HG03139 (cell line): Measurements from ENCODE around the gene NELFB.
A peak's percentile ranks its signal among the peaks of the same experiment; 100 is the strongest.

Experiments
- ATAC-seq: cut with Tn5 transposase; IDR thresholded peaks from one replicate; pipeline ENCODE4 v1.9.1; 2021; ENCODE audit not compliant: unreplicated experiment

Gene NELFB

GRCh38 chr9:137223078-137223970 is 31.8 kb upstream of the NELFB start:
- peak; percentile 69 for ATAC-seq

DNA sequence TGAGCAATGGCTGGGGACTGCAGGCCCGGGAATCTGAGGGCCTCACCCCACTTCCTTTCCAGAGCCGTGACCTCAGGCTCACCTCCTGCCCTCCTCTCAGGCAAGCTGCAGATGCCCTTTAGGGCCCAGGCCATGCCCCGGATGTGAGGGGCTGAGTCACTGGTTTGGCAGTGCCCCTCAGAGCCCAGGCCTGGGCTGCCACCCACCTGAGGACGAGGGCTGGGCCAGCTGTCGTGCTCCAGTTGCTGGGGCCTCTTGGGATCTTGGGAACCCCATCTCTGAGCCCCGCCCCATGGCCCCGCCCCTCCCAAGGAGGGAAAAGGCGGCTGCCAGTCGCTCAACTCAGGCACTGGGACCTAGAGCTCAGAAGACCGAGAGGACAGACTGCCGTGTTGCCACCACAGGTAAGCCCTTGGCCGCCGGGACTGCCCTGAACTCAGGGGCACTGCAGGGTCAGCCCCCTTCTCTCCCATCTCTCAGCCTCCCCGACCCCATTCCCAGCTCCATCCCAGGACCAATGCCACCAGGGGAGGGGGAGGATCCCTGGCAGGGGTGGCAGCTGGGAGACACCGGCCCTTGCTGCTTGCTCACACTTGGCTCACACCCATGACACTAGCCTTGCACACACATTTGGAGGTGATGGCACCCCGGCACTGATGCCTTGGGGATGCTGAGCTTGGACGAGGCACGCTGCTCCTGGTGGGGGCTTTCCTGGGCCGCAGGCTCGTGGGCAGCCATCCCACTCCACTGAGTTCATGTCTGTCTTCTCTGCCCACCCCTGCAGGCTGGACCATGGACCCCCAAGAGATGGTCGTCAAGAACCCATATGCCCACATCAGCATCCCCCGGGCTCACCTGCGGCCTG is 30.1 kb upstream of the NELFB start, which contains the start of gene CYSRT1:
Gene CYSRT1 (plus strand): TSS at position 345 of the 865 bp plus-strand sequence. CDS start 448 bp downstream, at position 793.
- no peak for ATAC-seq

DNA sequence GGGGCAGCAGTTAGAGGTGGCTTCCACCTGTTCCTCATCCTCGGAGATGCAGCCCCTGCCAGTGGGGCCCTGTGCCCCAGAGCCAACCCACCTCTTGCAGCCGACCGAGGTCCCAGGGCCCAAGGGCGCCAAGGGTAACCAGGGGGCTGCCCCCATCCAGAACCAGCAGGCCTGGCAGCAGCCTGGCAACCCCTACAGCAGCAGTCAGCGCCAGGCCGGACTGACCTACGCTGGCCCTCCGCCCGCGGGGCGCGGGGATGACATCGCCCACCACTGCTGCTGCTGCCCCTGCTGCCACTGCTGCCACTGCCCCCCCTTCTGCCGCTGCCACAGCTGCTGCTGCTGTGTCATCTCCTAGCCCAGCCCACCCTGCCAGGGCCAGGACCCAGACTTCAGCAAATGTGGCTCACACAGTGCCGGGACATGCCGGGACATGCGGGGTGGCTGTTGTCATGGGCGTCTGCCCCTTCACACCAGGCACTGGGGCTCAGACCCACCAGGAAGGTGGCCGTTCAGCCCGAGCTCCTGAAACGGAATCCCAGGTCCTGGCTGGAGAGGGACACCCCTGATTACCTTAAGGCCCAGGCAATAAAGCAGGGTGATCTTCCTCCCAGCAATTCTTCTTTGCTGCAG is 29.3 kb upstream of the NELFB start:
- ATAC-seq: no peak

GRCh38 chr9:137226338-137227053 is 28.6 kb upstream of the NELFB start:
- no peak for ATAC-seq

DNA sequence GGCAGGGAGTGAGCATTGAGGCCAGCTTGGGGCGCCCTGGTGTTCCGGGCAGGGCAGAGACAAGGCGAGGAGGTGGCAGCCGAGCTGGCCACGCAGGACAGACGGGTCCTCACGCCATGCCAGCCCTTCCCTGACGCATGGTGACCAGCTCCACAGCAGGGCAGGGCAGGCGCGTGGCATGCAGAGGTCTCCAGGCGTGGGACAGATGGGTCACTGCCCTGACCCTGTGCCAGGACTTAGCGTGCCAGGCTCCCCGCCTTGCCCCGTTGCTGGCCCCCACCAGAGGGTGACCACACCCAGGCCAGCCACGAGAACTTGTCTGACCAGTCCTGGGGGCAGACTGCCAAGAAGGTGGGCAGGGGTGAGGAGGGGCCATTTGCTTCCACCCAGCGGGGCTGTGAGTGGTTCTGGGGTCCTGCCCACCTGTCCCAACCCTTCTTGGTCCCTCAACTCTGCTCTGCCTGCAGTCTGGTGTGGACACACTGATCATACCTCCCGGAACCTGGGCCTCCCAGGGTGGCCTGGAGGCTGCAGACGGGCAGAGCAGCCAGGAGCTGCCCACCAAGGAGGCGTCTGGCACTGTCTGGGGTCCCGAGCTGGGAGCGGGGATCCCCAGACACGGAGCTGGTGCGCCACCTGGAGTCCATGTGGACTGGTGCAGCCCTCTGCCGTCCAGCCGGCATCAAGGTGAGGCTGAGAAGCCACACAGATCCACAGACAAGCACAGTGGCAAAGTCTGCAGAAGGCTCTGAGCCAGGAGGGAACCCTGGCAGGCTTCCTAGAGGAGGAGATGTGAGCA is 27.9 kb upstream of the NELFB start, which contains the start of gene RNF224:
Gene RNF224 (plus strand): TSS at position 449 of the 799 bp plus-strand sequence. CDS start 834 bp downstream, outside the sequence.
- ATAC-seq: no peak

- no peak for ATAC-seq
Measured at GRCh38 chr9:137227853-137228505, 27.1 kb upstream of the NELFB start.

DNA sequence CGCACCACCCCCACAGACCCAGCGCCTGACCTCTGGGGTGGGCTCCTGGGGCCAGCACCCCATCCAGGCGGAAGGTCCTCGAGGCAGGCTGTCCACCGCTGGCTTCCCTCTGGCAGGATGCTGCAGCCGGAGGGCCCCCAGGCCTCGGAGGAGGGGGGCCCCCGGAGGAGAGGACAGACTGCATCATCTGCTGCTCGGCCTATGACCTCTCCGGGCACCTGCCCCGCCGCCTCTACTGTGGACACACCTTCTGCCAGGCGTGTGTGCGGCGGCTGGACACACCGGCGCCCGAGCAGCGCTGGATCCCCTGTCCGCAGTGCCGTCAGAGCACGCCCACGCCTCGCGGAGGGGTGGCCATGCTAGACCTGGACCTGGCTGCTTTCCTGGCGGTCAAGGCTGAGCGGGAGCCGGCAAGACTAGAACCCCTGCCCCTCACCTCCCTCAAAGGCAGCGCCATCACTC is 26.6 kb upstream of the NELFB start:
- no peak for ATAC-seq

GRCh38 chr9:137228968-137229896 is 25.9 kb upstream of the NELFB start:
- ATAC-seq: no peak

- ATAC-seq: no peak
Measured at GRCh38 chr9:137229903-137230704, 25.0 kb upstream of the NELFB start.

- no peak for ATAC-seq
Measured at GRCh38 chr9:137230705-137231371, 24.3 kb upstream of the NELFB start, which contains the start of gene SLC34A3. Gene SLC34A3 (plus strand): TSS chr9:137230901. CDS start chr9:137231703, 802 bp downstream.

DNA sequence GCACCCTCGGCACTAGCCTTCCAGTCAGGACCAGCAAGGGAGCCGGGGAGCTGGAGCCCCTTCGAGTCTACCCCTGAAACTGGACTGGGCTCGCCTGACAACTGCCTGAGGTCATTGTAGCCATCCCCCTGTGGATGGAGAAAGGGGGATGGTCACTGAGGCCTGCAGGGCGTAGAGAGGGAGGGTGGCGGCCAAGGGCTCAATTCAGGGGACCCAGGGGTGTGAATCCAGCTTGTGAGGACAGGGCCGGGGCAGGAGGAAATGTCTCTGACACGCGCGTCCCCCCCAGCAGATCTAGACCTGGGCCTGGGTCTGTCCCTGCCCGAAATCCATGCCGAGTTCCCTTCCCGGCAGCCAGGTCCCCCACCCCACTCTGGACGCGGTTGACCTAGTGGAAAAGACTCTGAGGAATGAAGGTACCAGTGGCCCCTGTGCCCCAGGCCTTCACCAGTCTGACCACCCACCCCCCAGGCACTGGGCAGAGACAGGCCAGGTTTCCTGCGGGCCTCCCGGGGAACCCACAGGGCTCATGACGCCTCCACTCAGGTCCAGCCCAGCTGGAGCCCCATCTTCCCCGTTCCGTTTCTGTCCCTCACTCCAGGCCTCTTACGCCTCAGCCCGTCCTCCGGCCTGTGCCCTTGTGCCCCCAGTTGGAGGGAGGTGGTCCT is 23.6 kb upstream of the NELFB start:
- ATAC-seq: no peak

GRCh38 chr9:137232101-137232500 is 23.0 kb upstream of the NELFB start:
- ATAC-seq: no peak

DNA sequence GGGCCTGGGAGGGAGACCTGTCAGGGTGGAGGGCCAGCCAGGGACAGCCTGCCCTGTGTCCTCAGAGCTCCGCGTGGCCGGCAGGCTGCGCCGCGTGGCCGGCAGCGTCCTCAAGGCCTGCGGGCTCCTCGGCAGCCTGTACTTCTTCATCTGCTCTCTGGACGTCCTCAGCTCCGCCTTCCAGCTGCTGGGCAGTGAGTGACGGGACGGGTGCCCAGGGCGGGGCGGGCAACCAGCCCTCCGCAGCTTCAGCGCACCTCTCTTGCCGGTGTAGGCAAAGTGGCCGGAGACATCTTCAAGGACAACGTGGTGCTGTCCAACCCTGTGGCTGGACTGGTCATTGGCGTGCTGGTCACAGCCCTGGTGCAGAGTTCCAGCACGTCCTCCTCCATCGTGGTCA is 22.6 kb upstream of the NELFB start:
- no peak for ATAC-seq

- no peak for ATAC-seq
Measured at GRCh38 chr9:137233143-137233980, 21.8 kb upstream of the NELFB start.

DNA sequence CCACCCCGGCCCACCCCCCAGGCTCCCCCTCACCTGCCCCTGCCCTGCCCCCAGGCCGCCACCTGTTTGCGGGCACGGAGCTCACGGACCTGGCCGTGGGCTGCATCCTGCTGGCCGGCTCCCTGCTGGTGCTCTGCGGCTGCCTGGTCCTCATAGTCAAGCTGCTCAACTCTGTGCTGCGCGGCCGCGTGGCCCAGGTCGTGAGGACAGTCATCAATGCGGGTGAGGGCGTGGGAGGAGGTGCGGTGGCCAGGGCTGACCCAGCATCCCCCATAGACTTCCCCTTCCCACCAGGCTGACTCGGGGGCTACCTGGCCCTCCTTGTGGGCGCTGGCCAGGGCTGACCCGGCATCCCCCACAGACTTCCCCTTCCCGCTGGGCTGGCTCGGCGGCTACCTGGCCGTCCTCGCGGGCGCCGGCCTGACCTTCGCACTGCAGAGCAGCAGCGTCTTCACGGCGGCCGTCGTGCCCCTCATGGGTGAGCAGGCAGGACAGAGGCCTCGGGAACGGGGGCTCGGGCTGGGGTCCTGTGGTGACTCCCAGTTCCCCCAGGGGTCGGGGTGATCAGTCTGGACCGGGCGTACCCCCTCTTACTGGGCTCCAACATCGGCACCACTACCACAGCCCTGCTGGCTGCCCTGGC is 21.0 kb upstream of the NELFB start:
- no peak for ATAC-seq
